HG02571 (cell line): ENCODE results near the gene OLIG2.

Experiments used
- ATAC-seq: cut with Tn5 transposase; IDR thresholded peaks from one replicate; pipeline ENCODE4 v1.9.1; 2021; ENCODE audit warnings: mild to moderate bottlenecking, moderate library complexity; ENCODE audit not compliant: unreplicated experiment

OLIG2 gene

DNA sequence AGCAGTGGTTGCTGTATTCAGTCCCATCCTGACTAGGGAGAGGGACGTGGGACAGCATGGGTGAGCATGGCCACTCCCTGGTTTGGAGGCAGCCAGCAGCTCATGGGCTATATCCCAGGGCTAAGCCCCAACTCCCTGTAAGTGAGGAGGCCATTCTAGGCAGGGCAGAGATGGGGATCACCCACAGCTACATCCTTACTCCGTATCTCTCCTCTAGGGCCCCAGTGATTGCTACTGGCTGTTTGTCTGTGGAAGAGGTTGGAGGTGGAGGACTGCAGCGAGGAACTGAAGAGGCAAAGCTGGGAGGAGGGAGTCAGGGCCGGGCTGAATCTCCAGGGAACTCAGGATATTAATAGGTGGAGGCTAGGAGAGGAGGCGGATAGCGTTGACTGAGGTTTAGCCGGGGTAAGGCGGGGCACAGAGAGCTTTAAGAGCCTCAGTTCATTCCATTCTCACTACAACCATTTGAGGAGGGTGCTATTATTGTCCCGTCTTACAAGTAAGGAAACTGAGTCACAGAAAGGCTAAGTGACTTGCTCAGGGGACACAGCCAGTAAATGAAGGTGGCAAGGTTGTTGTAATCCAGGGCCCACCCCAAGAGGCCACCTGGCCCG lies 6.8 kb downstream of the OLIG2 start:
- ATAC-seq = no peak

GRCh38 chr21:33033094-33033951 lies 7.6 kb downstream of the OLIG2 start:
- ATAC-seq = no peak

- ATAC-seq = no peak
These were observed 8.3 kb downstream of the OLIG2 start for GRCh38 chr21:33033961-33034413.

- ATAC-seq = no peak
These were observed 9.4 kb downstream of the OLIG2 start for GRCh38 chr21:33035147-33035546.

GRCh38 chr21:33036430-33037162 lies 10.9 kb downstream of the OLIG2 start:
- no peak for ATAC-seq

GRCh38 chr21:33037501-33037900 lies 11.8 kb downstream of the OLIG2 start:
- ATAC-seq = no peak

GRCh38 chr21:33039536-33039935 lies 13.8 kb downstream of the OLIG2 start:
- no peak for ATAC-seq

- no peak for ATAC-seq
These were observed 14.5 kb downstream of the OLIG2 start for GRCh38 chr21:33040215-33040614.

GRCh38 chr21:33041981-33042380 lies 16.2 kb downstream of the OLIG2 start:
- no peak for ATAC-seq

- ATAC-seq = no peak
These were observed 17.1 kb downstream of the OLIG2 start for GRCh38 chr21:33042812-33043211.

DNA sequence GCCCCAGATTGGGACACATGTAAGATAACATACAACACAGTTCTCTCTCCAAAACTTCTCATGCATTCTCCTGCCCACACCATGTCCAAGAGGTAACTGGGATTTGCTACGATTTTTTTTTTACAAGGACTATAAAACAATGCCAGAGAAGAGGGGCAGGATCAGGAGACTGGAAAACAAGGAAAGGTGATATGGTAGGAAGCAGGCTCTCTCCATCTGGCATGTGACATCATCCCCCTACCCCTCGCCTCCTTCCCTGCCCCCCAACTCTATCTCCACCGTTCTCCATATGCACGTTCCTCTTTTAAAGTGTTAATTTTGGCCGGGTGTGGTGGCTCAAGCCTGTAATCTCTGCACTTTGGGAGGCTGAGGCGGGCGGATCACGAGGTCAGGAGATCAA lies 20.7 kb downstream of the OLIG2 start:
- ATAC-seq = no peak

- ATAC-seq = no peak
These were observed 21.5 kb downstream of the OLIG2 start for GRCh38 chr21:33047231-33047630.

- ATAC-seq = no peak
These were observed 26.2 kb downstream of the OLIG2 start for GRCh38 chr21:33051925-33052324.

DNA sequence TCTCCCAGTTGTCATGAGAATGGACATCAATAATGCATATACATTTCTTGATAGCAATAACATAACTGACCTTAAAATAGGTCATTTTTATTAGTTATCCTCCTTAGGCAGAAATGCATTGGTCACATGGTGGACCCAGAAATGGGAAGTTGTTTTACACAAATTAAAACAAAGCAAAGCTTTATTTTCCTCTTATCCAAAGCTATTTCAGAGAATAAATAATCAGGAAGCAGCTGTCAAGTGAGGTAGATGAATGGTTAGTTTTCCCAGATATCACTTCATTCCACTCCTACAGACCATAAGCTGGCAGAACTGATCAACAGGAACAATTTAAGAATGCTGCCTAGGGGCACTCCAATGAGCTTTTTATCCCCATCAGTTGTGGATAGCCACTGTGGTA lies 28.2 kb downstream of the OLIG2 start:
- no peak for ATAC-seq

GRCh38 chr21:33055991-33056390 lies 30.3 kb downstream of the OLIG2 start:
- ATAC-seq = no peak

- no peak for ATAC-seq
These were observed 31.7 kb downstream of the OLIG2 start for GRCh38 chr21:33057385-33057940.

DNA sequence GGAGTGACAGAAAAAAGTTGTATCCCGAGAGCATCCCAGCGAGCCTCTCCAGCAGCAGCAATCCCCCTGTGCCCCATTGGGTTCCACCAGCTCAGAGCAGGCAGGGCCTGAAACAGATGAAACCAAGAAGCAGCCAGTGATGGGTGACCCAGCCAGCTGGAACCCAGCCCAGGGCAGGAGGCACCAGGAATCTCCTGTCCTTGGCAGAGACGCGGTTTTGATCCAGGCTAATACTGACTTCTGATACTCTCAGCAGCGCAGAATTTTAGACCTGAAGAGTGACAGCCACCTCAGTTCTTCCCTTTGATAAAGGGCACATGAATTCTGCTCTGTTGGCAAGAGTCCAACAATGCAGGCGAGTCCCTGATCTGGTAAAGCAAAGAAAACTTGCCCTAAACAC lies 32.8 kb downstream of the OLIG2 start:
- no peak for ATAC-seq

DNA sequence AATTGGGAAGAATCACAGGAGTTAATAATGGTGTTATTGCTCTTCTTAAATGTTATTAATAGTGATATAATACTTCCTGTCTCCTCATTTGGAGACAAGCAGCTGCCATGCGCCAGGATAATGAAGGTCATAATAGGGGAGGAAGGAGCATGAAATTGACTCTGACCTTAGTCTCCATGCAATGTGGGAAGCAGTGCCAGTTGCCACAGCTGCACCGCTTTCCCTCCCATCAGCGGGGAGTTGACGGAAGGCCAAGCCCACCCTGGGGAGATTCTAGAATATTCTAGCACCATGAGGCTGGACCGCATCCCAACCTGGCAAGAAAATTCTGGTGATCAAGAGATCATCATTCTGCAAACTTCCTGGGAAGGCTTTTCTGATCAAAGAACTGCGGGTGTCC lies 33.2 kb downstream of the OLIG2 start:
- no peak for ATAC-seq

- no peak for ATAC-seq
These were observed 33.7 kb downstream of the OLIG2 start for GRCh38 chr21:33059380-33059841.

DNA sequence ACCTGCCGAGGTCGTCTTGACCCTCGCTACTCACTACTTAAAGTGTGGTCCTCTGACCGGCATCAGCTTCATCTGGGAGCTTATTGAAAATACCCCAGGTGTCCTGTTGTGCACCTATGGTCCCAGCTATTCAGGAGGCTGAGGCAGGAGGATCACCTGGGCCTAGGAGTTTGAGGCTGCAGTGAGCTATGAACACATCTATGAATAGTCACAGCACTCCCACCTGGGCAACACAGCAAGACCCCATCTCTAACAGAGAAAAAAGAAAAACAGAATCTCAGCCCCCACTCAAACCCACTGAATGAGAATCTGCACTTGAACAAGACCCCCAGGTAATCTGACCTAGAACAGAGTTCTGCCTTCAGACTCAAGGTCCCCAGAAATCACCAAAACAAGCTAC lies 35.5 kb downstream of the OLIG2 start:
- ATAC-seq = no peak

DNA sequence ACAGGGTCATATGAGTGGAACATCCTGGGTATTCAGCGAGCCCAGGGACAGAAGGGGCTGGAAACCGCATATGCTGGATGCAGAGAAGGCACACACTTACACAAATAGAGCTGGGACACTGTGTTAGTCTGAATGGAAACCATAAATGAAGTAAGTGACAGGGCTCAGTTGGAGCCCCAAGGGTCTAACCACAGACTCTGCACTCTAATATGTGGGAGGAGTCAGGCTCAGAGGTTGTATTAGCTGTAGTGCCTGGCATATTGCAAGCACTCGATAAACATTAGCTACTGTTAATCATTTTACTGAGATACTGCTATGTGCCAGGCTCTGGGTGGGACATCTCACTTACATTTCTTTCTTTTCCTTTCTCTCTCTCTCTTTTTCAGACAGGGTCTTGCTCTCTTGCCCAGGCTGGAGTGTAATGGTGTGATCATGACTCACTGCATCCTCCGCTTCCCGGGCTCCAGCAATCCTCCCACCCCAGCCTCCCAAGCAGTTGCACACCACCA lies 37.7 kb downstream of the OLIG2 start:
- no peak for ATAC-seq
